Adipocyte (in vitro differentiated cells): ENCODE results near the gene MAPK4.

Experiments used
- DNase-seq: peaks from one replicate; pipeline ENCODE4 v3.0.0-alpha.2; 2015; ENCODE audit warnings: low read depth
- H3K27me3 ChIP-seq: replicated peaks from 2 replicates; pipeline ENCODE4 v1.7.0; 2013; ENCODE audit warnings: mild to moderate bottlenecking, low read length, moderate library complexity; ENCODE audit not compliant: control insufficient read depth, insufficient read depth
- H3K36me3 ChIP-seq: 2 replicates; pipeline ENCODE4 v1.7.0; 2013; ENCODE audit warnings: low read length, mild to moderate bottlenecking, moderate library complexity; ENCODE audit not compliant: control insufficient read depth, insufficient read depth, severe bottlenecking
- H3K4me1 ChIP-seq: 2 replicates; pipeline ENCODE4 v1.7.0; 2013; ENCODE audit warnings: mild to moderate bottlenecking, low read length, moderate library complexity; ENCODE audit not compliant: control insufficient read depth, insufficient read depth
- H3K4me3 ChIP-seq: 2 replicates; pipeline ENCODE4 v1.7.0; 2013; ENCODE audit warnings: mild to moderate bottlenecking, low read length, moderate library complexity
- H3K9ac ChIP-seq: 2 replicates; pipeline ENCODE4 v1.7.0; 2013; ENCODE audit warnings: mild to moderate bottlenecking, low read length, moderate library complexity
- H3K9me3 ChIP-seq: 2 replicates; pipeline ENCODE4 v1.7.0; 2013; ENCODE audit warnings: mild to moderate bottlenecking, low read length, moderate library complexity; ENCODE audit not compliant: control insufficient read depth

Gene MAPK4

GRCh38 chr18:50610349-50610748, 50.5 kb downstream of the MAPK4 start:
- H3K9ac ChIP-seq = no peak overlapping the region
- H3K27me3 ChIP-seq = peaks cover 12% of the 10 kb centered on the region
- H3K9me3 ChIP-seq = peaks cover 6% of the 10 kb centered on the region
- no peak for DNase-seq
- peaks cover 13% of the 10 kb centered on the region for H3K4me1 ChIP-seq
- no peak overlapping the region for H3K4me3 ChIP-seq
- no peaks in the 10 kb centered on the region for H3K36me3 ChIP-seq

GRCh38 chr18:50611529-50611941, 51.6 kb downstream of the MAPK4 start:
- no peak overlapping the region for H3K9ac ChIP-seq
- no peak overlapping the region for H3K4me3 ChIP-seq
- peaks cover 6% of the 10 kb centered on the region for H3K9me3 ChIP-seq
- no peaks in the 10 kb centered on the region for H3K36me3 ChIP-seq
- no peak for DNase-seq
- peaks cover 11% of the 10 kb centered on the region for H3K27me3 ChIP-seq
- H3K4me1 ChIP-seq = peaks cover 10% of the 10 kb centered on the region

GRCh38 chr18:50614838-50615237, 55.0 kb downstream of the MAPK4 start:
- peak; percentile 29 for DNase-seq
- Histone ChIP-seq H3K9ac (no peak overlapping the region), H3K9me3 (peaks cover 6% of the 10 kb centered on the region), H3K27me3 (peaks cover 14% of the 10 kb centered on the region), H3K36me3 (no peaks in the 10 kb centered on the region), H3K4me1 (peaks cover 14% of the 10 kb centered on the region), H3K4me3 (no peak overlapping the region)

- no peak for DNase-seq
- peaks cover 6% of the 10 kb centered on the region for H3K9me3 ChIP-seq
- H3K4me3 ChIP-seq = no peak overlapping the region
- H3K4me1 ChIP-seq = peaks cover 19% of the 10 kb centered on the region
- no peak overlapping the region for H3K9ac ChIP-seq
- peaks cover 14% of the 10 kb centered on the region for H3K27me3 ChIP-seq
- H3K36me3 ChIP-seq = no peaks in the 10 kb centered on the region
These were observed 56.7 kb downstream of the MAPK4 start for GRCh38 chr18:50616484-50617048.

- Histone ChIP-seq H3K9ac (no peak overlapping the region), H3K36me3 (no peaks in the 10 kb centered on the region), H3K4me3 (no peak overlapping the region), H3K27me3 (peaks cover 19% of the 10 kb centered on the region), H3K4me1 (peaks cover 14% of the 10 kb centered on the region), H3K9me3 (no peaks in the 10 kb centered on the region)
- no peak for DNase-seq
These were observed 60.0 kb downstream of the MAPK4 start for GRCh38 chr18:50619861-50620275.

GRCh38 chr18:50620319-50620718, 60.4 kb downstream of the MAPK4 start:
- Histone ChIP-seq H3K27me3 (peaks cover 20% of the 10 kb centered on the region), H3K9me3 (no peaks in the 10 kb centered on the region), H3K4me3 (no peak overlapping the region), H3K36me3 (no peaks in the 10 kb centered on the region), H3K9ac (no peak overlapping the region), H3K4me1 (peaks cover 10% of the 10 kb centered on the region)
- DNase-seq = no peak

- H3K27me3 ChIP-seq = peaks cover 22% of the 10 kb centered on the region
- no peak overlapping the region for H3K9ac ChIP-seq
- H3K4me1 ChIP-seq = peaks cover 8% of the 10 kb centered on the region
- DNase-seq = no peak
- H3K4me3 ChIP-seq = no peak overlapping the region
- H3K36me3 ChIP-seq = no peaks in the 10 kb centered on the region
- H3K9me3 ChIP-seq = no peaks in the 10 kb centered on the region
These were observed 61.5 kb downstream of the MAPK4 start for GRCh38 chr18:50621366-50621765.

GRCh38 chr18:50622320-50622719, 62.4 kb downstream of the MAPK4 start:
- Histone ChIP-seq H3K36me3 (no peaks in the 10 kb centered on the region), H3K27me3 (peaks cover 13% of the 10 kb centered on the region), H3K4me1 (peaks cover 8% of the 10 kb centered on the region), H3K9ac (no peak overlapping the region), H3K9me3 (no peaks in the 10 kb centered on the region), H3K4me3 (no peak overlapping the region)
- no peak for DNase-seq

GRCh38 chr18:50622865-50623393, 63.0 kb downstream of the MAPK4 start:
- Histone ChIP-seq H3K4me3 (no peak overlapping the region), H3K27me3 (peaks cover 13% of the 10 kb centered on the region), H3K9me3 (no peaks in the 10 kb centered on the region), H3K4me1 (peaks cover 8% of the 10 kb centered on the region), H3K9ac (no peak overlapping the region), H3K36me3 (no peaks in the 10 kb centered on the region)
- no peak for DNase-seq

- Histone ChIP-seq H3K4me1 (peaks cover 8% of the 10 kb centered on the region), H3K27me3 (peaks cover 17% of the 10 kb centered on the region), H3K9ac (no peak overlapping the region), H3K4me3 (no peak overlapping the region), H3K36me3 (no peaks in the 10 kb centered on the region), H3K9me3 (no peaks in the 10 kb centered on the region)
- no peak for DNase-seq
These were observed 63.9 kb downstream of the MAPK4 start for GRCh38 chr18:50623694-50624352.

GRCh38 chr18:50624981-50625380, 65.1 kb downstream of the MAPK4 start:
- Histone ChIP-seq H3K27me3 (peaks cover 17% of the 10 kb centered on the region), H3K4me1 (peaks cover 3% of the 10 kb centered on the region), H3K9me3 (no peaks in the 10 kb centered on the region), H3K36me3 (no peaks in the 10 kb centered on the region), H3K9ac (no peak overlapping the region), H3K4me3 (no peak overlapping the region)
- DNase-seq = no peak
